ENCODE measurements around the gene HEXIM2. TPM values are rescaled to one million over a fixed set of nuclear protein-coding genes. Genes with fewer than 3 reads are reported as not detected.

Gene HEXIM2
- total RNA-seq, 1 experiment from 2014 or later, result 13.5 TPM

DNA sequence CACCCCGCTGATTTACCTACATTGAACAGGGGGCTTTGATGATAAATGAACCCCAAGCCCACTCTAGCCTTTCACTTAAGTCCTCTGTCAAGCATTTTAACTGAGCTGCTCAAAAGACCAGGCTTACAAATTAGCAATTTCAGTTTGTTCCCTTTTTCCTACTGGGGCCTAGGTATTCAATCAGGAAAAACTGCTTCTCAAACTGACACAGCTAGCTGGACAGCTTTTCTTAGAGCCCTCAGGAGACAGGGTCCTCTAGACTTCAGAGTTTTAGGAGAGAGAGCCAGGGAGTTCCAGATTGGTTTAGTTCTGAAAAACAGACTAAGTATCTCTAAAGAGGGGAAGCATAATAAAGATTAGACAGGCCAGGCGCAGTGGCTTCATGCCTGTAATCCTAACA, 6.2 kb upstream of the HEXIM2 start:
- H3K4me2 ChIP-seq (ENCODE audit: low read length), result no peak overlapping the region
- intact Hi-C loops (cut with micrococcal nuclease), result no loop called here
- H3K9me3 ChIP-seq (ENCODE audit: control insufficient read depth in 1 of 2, insufficient read depth in 1 of 2, low read depth in 1 of 2, low read length in 2 of 2), result no peaks in the 10 kb centered on the region
- no peak for DNase-seq (ENCODE audit: low read depth, low spot score)
- RAD21 ChIA-PET (ENCODE audit: low non-redundant PET in 1 of 2, low total read pairs in 2 of 2, uncharacterized antibody in 2 of 2, unreplicated experiment in 2 of 2), result interaction anchor here (1.3 to 1.8 kb wide), 2 partner anchors 42 kb away, joined by 3 to 8 read pairs; no protein-coding TSS in a partner anchor
- peaks cover 38% of the 10 kb centered on the region for H3K79me2 ChIP-seq (ENCODE audit: insufficient read depth, low read length)
- no peak overlapping the region for H3K9ac ChIP-seq (ENCODE audit: low read length)
- no peaks in the 10 kb centered on the region for H3K9me2 ChIP-seq (ENCODE audit: insufficient read depth)
- no TSS peak for BruUV-seq (replicated peaks)
- POLR2A ChIA-PET, result interaction anchor here (0.8 to 4.1 kb wide), 3 partner anchors 11 to 21 kb away, joined by 4 to 15 read pairs (median 5); no protein-coding TSS in a partner anchor
- CTCF ChIA-PET, result interaction anchor here (1.2 to 9.7 kb wide), 5 partner anchors 17 to 57 kb away, joined by 3 to 129 read pairs (median 5); partner anchors contain the start of gene ACBD4
- no peaks in the 10 kb centered on the region for H3K36me3 ChIP-seq (ENCODE audit: control insufficient read depth in 1 of 2, insufficient read depth in 2 of 2, low read length in 2 of 2)
- ATAC-seq, result no peak
- no peak overlapping the region for H3K27ac ChIP-seq (ENCODE audit: low read depth, low read length)
- 0 out of 2 replicates have a peak, but pooled peaks cover 9% of the 10 kb centered on the region for H4K20me1 ChIP-seq (ENCODE audit: insufficient read depth)
- peaks cover 32 to 40% of the 10 kb centered on the region in 2 experiments for H3K4me1 ChIP-seq (ENCODE audit: control insufficient read depth in 1 of 2, insufficient read depth in 2 of 2, low read length in 2 of 2)
- no peak for TF ChIP-seq CEBPB (IDR thresholded peaks at IDR 0.05; ENCODE audit: low read depth)
- no peak for TF ChIP-seq JUND (IDR thresholded peaks at IDR 0.05)
- TF ChIP-seq, protein P1, sequence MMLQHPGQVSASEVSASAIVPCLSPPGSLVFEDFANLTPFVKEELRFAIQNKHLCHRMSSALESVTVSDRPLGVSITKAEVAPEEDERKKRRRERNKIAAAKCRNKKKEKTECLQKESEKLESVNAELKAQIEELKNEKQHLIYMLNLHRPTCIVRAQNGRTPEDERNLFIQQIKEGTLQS (IDR thresholded peaks at IDR 0.05), result no peak
- H2AFZ ChIP-seq (ENCODE audit: low read depth, low read length, poor library complexity, severe bottlenecking), result no peak overlapping the region
- H3K27me3 ChIP-seq (ENCODE audit: insufficient read depth, low read length), result no peaks in the 10 kb centered on the region
- H3K4me3 ChIP-seq (replicated peaks in 1 of 2; ENCODE audit: low read depth in 1 of 2, low read length in 2 of 2), result no peak overlapping the region

DNA sequence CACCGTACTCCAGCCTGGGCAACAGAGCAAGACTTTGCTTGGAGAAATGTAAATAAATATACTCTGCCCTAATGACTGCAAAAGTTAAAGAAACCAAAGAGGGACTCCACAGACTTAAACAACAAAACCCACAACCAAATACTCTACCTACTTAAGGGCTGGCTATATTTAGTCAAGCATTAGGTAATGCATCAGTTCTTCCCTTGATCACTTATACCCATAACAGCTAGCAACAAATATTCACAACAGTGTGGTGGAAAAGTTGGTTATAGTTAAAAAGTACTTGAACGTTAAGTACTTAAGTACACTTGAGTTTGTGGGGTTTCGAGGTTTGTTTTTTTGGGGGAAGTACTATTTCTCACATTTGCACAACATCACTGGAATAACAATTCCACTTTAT, 5.4 kb upstream of the HEXIM2 start:
- Histone ChIP-seq H2AFZ (ENCODE audit: low read depth, low read length, poor library complexity, severe bottlenecking) (no peak overlapping the region), H3K4me1 (ENCODE audit: control insufficient read depth in 1 of 2, insufficient read depth in 2 of 2, low read length in 2 of 2) (peaks cover 25 to 33% of the 10 kb centered on the region in 2 experiments), H3K4me3 (replicated peaks in 1 of 2; ENCODE audit: low read depth in 1 of 2, low read length in 2 of 2) (no peak overlapping the region), H3K9me2 (ENCODE audit: insufficient read depth) (no peaks in the 10 kb centered on the region), H3K9me3 (ENCODE audit: control insufficient read depth in 1 of 2, insufficient read depth in 1 of 2, low read depth in 1 of 2, low read length in 2 of 2) (no peaks in the 10 kb centered on the region), H3K27ac (ENCODE audit: low read depth, low read length) (no peak overlapping the region), H3K79me2 (ENCODE audit: insufficient read depth, low read length) (peaks cover 38% of the 10 kb centered on the region), H3K36me3 (ENCODE audit: control insufficient read depth in 1 of 2, insufficient read depth in 2 of 2, low read length in 2 of 2) (no peaks in the 10 kb centered on the region), H4K20me1 (ENCODE audit: insufficient read depth) (0 out of 2 replicates have a peak, but pooled peaks cover 3% of the 10 kb centered on the region), H3K9ac (ENCODE audit: low read length) (no peak overlapping the region), H3K27me3 (ENCODE audit: insufficient read depth, low read length) (no peaks in the 10 kb centered on the region), H3K4me2 (ENCODE audit: low read length) (no peak overlapping the region)
- ChIA-PET CTCF (interaction anchor here (1.2 to 9.7 kb wide), 2 partner anchors 21 to 40 kb away, joined by 3 to 129 read pairs; partner anchors contain the start of gene ACBD4), POLR2A (interaction anchor here (4.1 kb wide), 1 partner anchor 17 kb away, joined by 15 read pairs; no protein-coding TSS in a partner anchor), RAD21 (ENCODE audit: low non-redundant PET in 1 of 2, low total read pairs in 2 of 2, uncharacterized antibody in 2 of 2, unreplicated experiment in 2 of 2) (interaction anchor here (0.8 to 1.8 kb wide), 3 partner anchors 19 to 42 kb away, joined by 3 to 8 read pairs (median 4); no protein-coding TSS in a partner anchor)
- TF ChIP-seq YY1 (IDR thresholded peaks at IDR 0.05; ENCODE audit: extremely low read depth, insufficient replicate concordance, low read depth, low read length), result no peak
- no peak for TF ChIP-seq ZFX (IDR thresholded peaks at IDR 0.05)
- no peak for TF ChIP-seq JUND (IDR thresholded peaks at IDR 0.05)
- no peak for TF ChIP-seq TCF7L2 (IDR thresholded peaks at IDR 0.05; ENCODE audit: borderline replicate concordance, extremely low read depth, insufficient read depth, insufficient read length)
- no peak for TF ChIP-seq SP1 (IDR thresholded peaks at IDR 0.05; ENCODE audit: low read depth)
- no peak; the same call in 1 of the 2 replicates for TF ChIP-seq POLR2AphosphoS5 (IDR thresholded peaks at IDR 0.05; ENCODE audit: low read depth, low read length)
- TF ChIP-seq EZH2phosphoT487 (IDR thresholded peaks at IDR 0.05; ENCODE audit: borderline replicate concordance), result no peak
- TF ChIP-seq, protein P1 (IDR thresholded peaks at IDR 0.05), result no peak
- TF ChIP-seq SRF (IDR thresholded peaks at IDR 0.05; ENCODE audit: low read depth), result no peak
- intact Hi-C loops (cut with micrococcal nuclease), result no loop called here
- no peak for DNase-seq (ENCODE audit: low read depth, low spot score)
- no TSS peak for BruUV-seq (replicated peaks)
- no peak for ATAC-seq

Data from HCT116 (cell line).